Measurements from ENCODE around the gene GPC5. TPM values are rescaled to one million over a fixed set of nuclear protein-coding genes. Genes with fewer than 3 reads are reported as not detected.

The GPC5 gene
- total and polyA plus RNA-seq, 2 donors: 0.25 to 0.28 TPM

- WGBS: 97% methylated on average over 2 of the region's 2 CpGs
- DNase-seq (ENCODE audit: low read depth in 6 of 9, low spot score in 9 of 9): no peak
- H3K27me3 ChIP-seq (ENCODE audit: control insufficient read depth in 2 of 2, insufficient read depth in 1 of 2, low read length in 1 of 2): no peaks in the 10 kb centered on the region
- no peaks in the 10 kb centered on the region for H3K4me1 ChIP-seq (ENCODE audit: control insufficient read depth in 2 of 2, insufficient read depth in 2 of 2, low read length in 2 of 2)
- H3K4me3 ChIP-seq (ENCODE audit: low read length in 2 of 2): no peak overlapping the region
- H3K27ac ChIP-seq (ENCODE audit: low read depth in 1 of 2, low read length in 1 of 2): no peak overlapping the region
- H3K9me3 ChIP-seq (ENCODE audit: control insufficient read depth in 2 of 2, insufficient read depth in 1 of 2, low read length in 1 of 2): no peaks in the 10 kb centered on the region
- no peaks in the 10 kb centered on the region for H3K36me3 ChIP-seq (ENCODE audit: control insufficient read depth in 2 of 2, insufficient read depth in 2 of 2, low read length in 1 of 2)
Observed at GRCh38 chr13:92312823-92313222, 914.4 kb downstream of the GPC5 start.

DNA sequence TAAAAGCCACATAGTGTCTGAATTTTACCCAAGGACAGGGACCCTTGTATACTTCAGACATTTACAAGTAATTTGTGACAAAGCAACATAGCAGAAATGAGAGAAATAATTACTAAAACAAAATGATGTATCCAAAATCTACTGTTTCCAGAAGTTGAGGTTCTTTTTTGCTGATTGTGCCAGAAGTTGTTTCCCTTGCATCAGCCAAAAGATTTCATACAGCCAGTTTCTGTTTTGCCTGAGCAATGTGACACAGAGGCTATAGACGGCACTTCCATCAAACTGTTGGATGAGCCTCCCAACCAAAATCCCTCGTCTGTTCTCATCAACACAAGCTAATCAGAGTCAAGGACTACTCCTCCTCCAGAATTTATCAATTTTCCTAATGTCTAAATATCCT is 915.0 kb downstream of the GPC5 start:
- H3K27me3 ChIP-seq (ENCODE audit: control insufficient read depth in 2 of 2, insufficient read depth in 1 of 2, low read length in 1 of 2): no peaks in the 10 kb centered on the region
- no peaks in the 10 kb centered on the region for H3K9me3 ChIP-seq (ENCODE audit: control insufficient read depth in 2 of 2, insufficient read depth in 1 of 2, low read length in 1 of 2)
- H3K4me3 ChIP-seq (ENCODE audit: low read length in 2 of 2): no peak overlapping the region
- no peak overlapping the region for H3K27ac ChIP-seq (ENCODE audit: low read depth in 1 of 2, low read length in 1 of 2)
- DNase-seq (ENCODE audit: low read depth in 6 of 9, low spot score in 9 of 9): no peak
- no peaks in the 10 kb centered on the region for H3K36me3 ChIP-seq (ENCODE audit: control insufficient read depth in 2 of 2, insufficient read depth in 2 of 2, low read length in 1 of 2)
- WGBS: 79% methylated on average over 2 of the region's 2 CpGs
- no peaks in the 10 kb centered on the region for H3K4me1 ChIP-seq (ENCODE audit: control insufficient read depth in 2 of 2, insufficient read depth in 2 of 2, low read length in 2 of 2)

DNA sequence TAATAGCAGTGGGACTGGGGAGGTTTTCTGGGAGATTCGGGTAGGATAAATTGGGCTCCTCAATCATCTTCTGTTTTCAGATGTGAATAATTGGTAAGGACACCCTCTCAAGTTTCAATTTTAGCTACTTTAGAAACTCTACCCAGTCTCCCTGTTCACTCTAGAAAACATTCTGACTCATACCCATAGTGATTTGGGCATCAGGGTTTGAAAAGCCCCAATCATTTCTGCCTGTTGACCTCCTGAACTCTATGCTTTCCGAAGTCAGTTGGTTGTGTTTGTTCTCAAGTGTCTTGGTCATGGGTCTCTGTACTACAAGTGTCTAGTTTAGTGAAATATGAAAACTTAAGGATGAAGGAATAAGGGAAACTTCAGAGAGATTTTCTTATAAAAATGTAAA is 916.8 kb downstream of the GPC5 start:
- no peak for DNase-seq (ENCODE audit: low read depth in 6 of 9, low spot score in 9 of 9)
- Histone ChIP-seq H3K9me3 (ENCODE audit: control insufficient read depth in 2 of 2, insufficient read depth in 1 of 2, low read length in 1 of 2) (no peaks in the 10 kb centered on the region), H3K4me1 (ENCODE audit: control insufficient read depth in 2 of 2, insufficient read depth in 2 of 2, low read length in 2 of 2) (no peaks in the 10 kb centered on the region), H3K27me3 (ENCODE audit: control insufficient read depth in 2 of 2, insufficient read depth in 1 of 2, low read length in 1 of 2) (no peaks in the 10 kb centered on the region), H3K36me3 (ENCODE audit: control insufficient read depth in 2 of 2, insufficient read depth in 2 of 2, low read length in 1 of 2) (no peaks in the 10 kb centered on the region), H3K27ac (ENCODE audit: low read depth in 1 of 2, low read length in 1 of 2) (no peak overlapping the region), H3K4me3 (ENCODE audit: low read length in 2 of 2) (no peak overlapping the region)
- WGBS: 94% methylated on average over 2 of the region's 2 CpGs

DNA sequence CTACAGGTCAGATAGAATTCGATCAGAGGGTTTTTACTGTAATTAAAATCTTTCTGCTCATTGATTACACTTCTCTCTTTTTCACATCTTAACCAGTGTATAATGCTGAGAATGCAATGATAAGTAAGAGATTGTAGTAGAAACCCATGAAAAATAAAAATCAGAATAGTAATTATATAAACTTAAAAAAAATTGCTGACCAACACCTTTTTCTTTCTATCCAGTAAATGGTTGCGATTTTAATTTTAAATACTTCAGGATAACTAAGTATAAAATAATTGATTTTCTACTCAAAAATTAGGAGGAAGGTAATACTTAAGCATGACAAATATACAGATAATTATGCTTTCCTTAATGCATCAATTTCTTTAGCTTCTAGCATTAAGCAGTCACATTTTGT is 917.6 kb downstream of the GPC5 start:
- WGBS: 88% methylated on average over 2 of the region's 2 CpGs
- Histone ChIP-seq H3K9me3 (ENCODE audit: control insufficient read depth in 2 of 2, insufficient read depth in 1 of 2, low read length in 1 of 2) (no peaks in the 10 kb centered on the region), H3K4me3 (ENCODE audit: low read length in 2 of 2) (no peak overlapping the region), H3K36me3 (ENCODE audit: control insufficient read depth in 2 of 2, insufficient read depth in 2 of 2, low read length in 1 of 2) (no peaks in the 10 kb centered on the region), H3K27ac (ENCODE audit: low read depth in 1 of 2, low read length in 1 of 2) (no peak overlapping the region), H3K4me1 (ENCODE audit: control insufficient read depth in 2 of 2, insufficient read depth in 2 of 2, low read length in 2 of 2) (no peaks in the 10 kb centered on the region), H3K27me3 (ENCODE audit: control insufficient read depth in 2 of 2, insufficient read depth in 1 of 2, low read length in 1 of 2) (no peaks in the 10 kb centered on the region)
- DNase-seq (ENCODE audit: low read depth in 6 of 9, low spot score in 9 of 9): no peak

DNA sequence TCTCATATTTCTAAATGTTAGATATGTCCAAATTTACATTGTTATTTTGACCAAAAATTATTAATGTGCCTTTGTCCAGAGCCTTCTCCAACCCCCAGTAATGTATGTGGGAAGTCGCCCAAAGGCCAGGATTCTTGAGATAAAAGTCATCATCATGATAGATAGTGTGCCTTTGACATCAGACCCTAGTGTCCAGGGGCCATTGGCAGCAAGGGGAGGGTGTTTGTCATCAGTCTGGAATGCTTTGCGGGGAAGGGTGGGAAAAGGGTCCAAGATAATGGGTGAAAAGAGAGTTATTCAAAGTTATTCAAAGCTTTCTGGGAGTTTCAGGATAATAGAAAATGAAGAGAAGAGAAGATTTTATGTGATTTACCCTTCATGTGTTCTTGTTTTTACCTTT is 918.6 kb downstream of the GPC5 start:
- Histone ChIP-seq H3K9me3 (ENCODE audit: control insufficient read depth in 2 of 2, insufficient read depth in 1 of 2, low read length in 1 of 2) (no peaks in the 10 kb centered on the region), H3K27ac (ENCODE audit: low read depth in 1 of 2, low read length in 1 of 2) (no peak overlapping the region), H3K4me1 (ENCODE audit: control insufficient read depth in 2 of 2, insufficient read depth in 2 of 2, low read length in 2 of 2) (no peaks in the 10 kb centered on the region), H3K36me3 (ENCODE audit: control insufficient read depth in 2 of 2, insufficient read depth in 2 of 2, low read length in 1 of 2) (no peaks in the 10 kb centered on the region), H3K27me3 (ENCODE audit: control insufficient read depth in 2 of 2, insufficient read depth in 1 of 2, low read length in 1 of 2) (no peaks in the 10 kb centered on the region), H3K4me3 (ENCODE audit: low read length in 2 of 2) (no peak overlapping the region)
- WGBS: 89% methylated on average over 2 of the region's 2 CpGs
- no peak for DNase-seq (ENCODE audit: low read depth in 6 of 9, low spot score in 9 of 9)

DNA sequence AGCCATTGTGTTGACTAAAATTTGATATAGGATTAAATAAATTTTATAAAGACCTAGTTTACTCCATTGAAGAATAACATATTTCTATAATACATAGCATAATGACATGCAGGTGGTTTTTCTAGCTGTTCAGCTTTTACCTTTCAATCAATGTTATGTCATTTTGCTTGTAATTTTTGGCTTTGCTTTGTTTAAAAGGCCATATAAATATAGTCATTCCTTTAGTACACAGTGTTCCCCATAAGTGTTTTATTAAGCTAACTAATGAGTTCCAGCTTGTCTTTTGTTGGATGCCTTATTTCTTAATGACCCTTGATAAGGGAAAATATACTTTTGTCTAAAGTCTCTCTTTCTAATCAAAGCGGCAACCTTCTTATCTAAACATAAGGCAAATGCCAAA is 921.9 kb downstream of the GPC5 start:
- Histone ChIP-seq H3K27me3 (ENCODE audit: control insufficient read depth in 2 of 2, insufficient read depth in 1 of 2, low read length in 1 of 2) (no peaks in the 10 kb centered on the region), H3K27ac (ENCODE audit: low read depth in 1 of 2, low read length in 1 of 2) (no peak overlapping the region), H3K4me1 (ENCODE audit: control insufficient read depth in 2 of 2, insufficient read depth in 2 of 2, low read length in 2 of 2) (no peaks in the 10 kb centered on the region), H3K9me3 (ENCODE audit: control insufficient read depth in 2 of 2, insufficient read depth in 1 of 2, low read length in 1 of 2) (no peaks in the 10 kb centered on the region), H3K4me3 (ENCODE audit: low read length in 2 of 2) (no peak overlapping the region), H3K36me3 (ENCODE audit: control insufficient read depth in 2 of 2, insufficient read depth in 2 of 2, low read length in 1 of 2) (no peaks in the 10 kb centered on the region)
- DNase-seq (ENCODE audit: low read depth in 6 of 9, low spot score in 9 of 9): no peak
- 99% methylated on average over 1 of the region's 1 CpG for WGBS

GRCh38 chr13:92321174-92321573 is 922.8 kb downstream of the GPC5 start:
- H3K36me3 ChIP-seq (ENCODE audit: control insufficient read depth in 2 of 2, insufficient read depth in 2 of 2, low read length in 1 of 2): no peaks in the 10 kb centered on the region
- no peaks in the 10 kb centered on the region for H3K9me3 ChIP-seq (ENCODE audit: control insufficient read depth in 2 of 2, insufficient read depth in 1 of 2, low read length in 1 of 2)
- no peaks in the 10 kb centered on the region for H3K4me1 ChIP-seq (ENCODE audit: control insufficient read depth in 2 of 2, insufficient read depth in 2 of 2, low read length in 2 of 2)
- no peak overlapping the region for H3K4me3 ChIP-seq (ENCODE audit: low read length in 2 of 2)
- DNase-seq (ENCODE audit: low read depth in 6 of 9, low spot score in 9 of 9): no peak
- H3K27me3 ChIP-seq (ENCODE audit: control insufficient read depth in 2 of 2, insufficient read depth in 1 of 2, low read length in 1 of 2): no peaks in the 10 kb centered on the region
- WGBS: 91% methylated on average over 5 of the region's 5 CpGs
- no peak overlapping the region for H3K27ac ChIP-seq (ENCODE audit: low read depth in 1 of 2, low read length in 1 of 2)

DNA sequence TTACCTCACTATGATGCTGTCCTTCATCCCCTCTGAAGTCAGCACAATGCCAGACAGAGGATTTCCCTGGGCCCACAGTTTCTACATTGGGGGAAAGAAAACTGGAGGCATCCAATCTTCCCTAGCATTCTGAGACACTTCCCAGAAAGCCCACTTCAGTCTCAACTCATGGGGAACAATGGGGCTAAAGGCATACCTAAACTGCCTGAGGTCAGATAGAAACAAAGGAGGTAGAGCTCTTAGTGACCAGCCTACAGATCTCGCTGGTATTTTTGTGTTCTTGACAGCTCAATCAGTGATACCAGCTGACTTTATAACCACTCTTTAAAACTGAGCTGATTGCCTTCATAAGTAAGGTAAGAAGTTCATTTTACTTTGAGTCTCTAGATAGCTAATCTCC is 947.2 kb downstream of the GPC5 start:
- DNase-seq (ENCODE audit: low read depth in 6 of 9, low spot score in 9 of 9): no peak
- no peaks in the 10 kb centered on the region for H3K9me3 ChIP-seq (ENCODE audit: control insufficient read depth in 2 of 2, insufficient read depth in 1 of 2, low read length in 1 of 2)
- no peaks in the 10 kb centered on the region for H3K4me1 ChIP-seq (ENCODE audit: control insufficient read depth in 2 of 2, insufficient read depth in 2 of 2, low read length in 2 of 2)
- no peaks in the 10 kb centered on the region for H3K27me3 ChIP-seq (ENCODE audit: control insufficient read depth in 2 of 2, insufficient read depth in 1 of 2, low read length in 1 of 2)
- no peak overlapping the region for H3K4me3 ChIP-seq (ENCODE audit: low read length in 2 of 2)
- H3K36me3 ChIP-seq (ENCODE audit: control insufficient read depth in 2 of 2, insufficient read depth in 2 of 2, low read length in 1 of 2): no peaks in the 10 kb centered on the region
- no peak overlapping the region for H3K27ac ChIP-seq (ENCODE audit: low read depth in 1 of 2, low read length in 1 of 2)
- 89% methylated on average over 1 of the region's 1 CpG for WGBS

DNA sequence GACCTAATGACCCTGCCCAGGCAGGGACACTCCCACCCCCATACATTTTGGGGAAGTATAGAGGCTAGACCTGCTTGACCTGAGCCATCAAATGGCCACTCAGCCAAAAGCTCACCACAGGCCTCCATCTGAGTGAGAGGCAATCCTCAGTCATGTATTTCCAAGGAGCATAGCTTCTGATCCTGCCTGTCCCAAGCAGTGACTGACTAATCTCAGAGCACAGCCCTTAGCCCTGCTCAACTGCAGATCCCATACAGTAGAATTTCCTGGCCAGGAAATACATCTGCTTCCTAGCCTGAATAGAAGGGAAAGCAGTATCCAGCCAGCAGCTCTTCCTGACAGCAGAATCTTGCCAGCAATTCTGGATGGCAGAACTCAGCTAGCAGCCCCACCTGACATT is 947.6 kb downstream of the GPC5 start:
- no peak overlapping the region for H3K27ac ChIP-seq (ENCODE audit: low read depth in 1 of 2, low read length in 1 of 2)
- no peak for DNase-seq (ENCODE audit: low read depth in 6 of 9, low spot score in 9 of 9)
- no peaks in the 10 kb centered on the region for H3K27me3 ChIP-seq (ENCODE audit: control insufficient read depth in 2 of 2, insufficient read depth in 1 of 2, low read length in 1 of 2)
- no peaks in the 10 kb centered on the region for H3K36me3 ChIP-seq (ENCODE audit: control insufficient read depth in 2 of 2, insufficient read depth in 2 of 2, low read length in 1 of 2)
- H3K4me3 ChIP-seq (ENCODE audit: low read length in 2 of 2): no peak overlapping the region
- no peaks in the 10 kb centered on the region for H3K9me3 ChIP-seq (ENCODE audit: control insufficient read depth in 2 of 2, insufficient read depth in 1 of 2, low read length in 1 of 2)
- H3K4me1 ChIP-seq (ENCODE audit: control insufficient read depth in 2 of 2, insufficient read depth in 2 of 2, low read length in 2 of 2): no peaks in the 10 kb centered on the region

GRCh38 chr13:92354583-92354982 is 956.2 kb downstream of the GPC5 start:
- Histone ChIP-seq H3K27ac (ENCODE audit: low read depth in 1 of 2, low read length in 1 of 2) (no peak overlapping the region), H3K27me3 (ENCODE audit: control insufficient read depth in 2 of 2, insufficient read depth in 1 of 2, low read length in 1 of 2) (no peaks in the 10 kb centered on the region), H3K36me3 (ENCODE audit: control insufficient read depth in 2 of 2, insufficient read depth in 2 of 2, low read length in 1 of 2) (no peaks in the 10 kb centered on the region), H3K9me3 (ENCODE audit: control insufficient read depth in 2 of 2, insufficient read depth in 1 of 2, low read length in 1 of 2) (peaks cover 0 to 5% of the 10 kb centered on the region in 2 donors), H3K4me3 (ENCODE audit: low read length in 2 of 2) (no peak overlapping the region), H3K4me1 (ENCODE audit: control insufficient read depth in 2 of 2, insufficient read depth in 2 of 2, low read length in 2 of 2) (no peaks in the 10 kb centered on the region)
- 93% methylated on average over 1 of the region's 1 CpG for WGBS
- no peak for DNase-seq (ENCODE audit: low read depth in 6 of 9, low spot score in 9 of 9)

Measured in thymus (tissue), 11 donors.